GM23338 (cell line): ENCODE data around the gene FOXQ1.
"Not testable (repeated sequence)": the region's sequence is repeated elsewhere in the genome, so short reads cannot be mapped to it uniquely, and the experiment has no call there.

Experiments used
- CREB1 ChIP-seq: fragments of 250-450 bp; sonication (Bioruptor Pico); IDR thresholded peaks from 2 replicates; pipeline ENCODE4 v1.5.0; 2020; ENCODE audit warnings: low read depth, mild to moderate bottlenecking, moderate library complexity
- CTCF ChIP-seq, 2 experiments: fragments of 200-600 bp in 1 of 2; sonication (generic) in 1 of 2; conservative IDR thresholded peaks; 2 replicates each; pipeline versions ENCODE4 v1.5.1 to v1.6.1; 2016 to 2017; ENCODE audit warnings: antibody characterized with exemption in 2 of 2, low read depth in 2 of 2, mild to moderate bottlenecking in 2 of 2, moderate library complexity in 1 of 2
- ETS1 ChIP-seq: IDR thresholded peaks from 2 replicates; pipeline ENCODE4 v1.6.1; 2016; ENCODE audit warnings: antibody characterized with exemption
- EZH2 ChIP-seq: fragments of 200-600 bp; sonication (generic); IDR thresholded peaks from one replicate; pipeline ENCODE4 v1.8.0; 2017; ENCODE audit warnings: antibody characterized with exemption, mild to moderate bottlenecking, low read depth; ENCODE audit not compliant: unreplicated experiment
- EZH2phosphoT487 ChIP-seq: fragments of 200-600 bp; sonication (generic); IDR thresholded peaks from one replicate; pipeline ENCODE4 v1.8.1; 2018; ENCODE audit warnings: antibody characterized with exemption; ENCODE audit not compliant: unreplicated experiment
- JUNB ChIP-seq: IDR thresholded peaks from one replicate; pipeline ENCODE4 v1.6.1; 2016; ENCODE audit warnings: antibody characterized with exemption; ENCODE audit not compliant: unreplicated experiment
- NANOG ChIP-seq: IDR thresholded peaks from 2 replicates; pipeline ENCODE4 v1.6.1; 2016; ENCODE audit warnings: antibody characterized with exemption, borderline replicate concordance
- POLR2AphosphoS5 ChIP-seq: IDR thresholded peaks from 2 replicates; pipeline ENCODE4 v1.6.1; 2016; ENCODE audit warnings: antibody characterized with exemption, low read depth
- REST ChIP-seq: IDR thresholded peaks from one replicate; pipeline ENCODE4 v1.6.1; 2018; ENCODE audit warnings: antibody characterized with exemption; ENCODE audit not compliant: unreplicated experiment
- ZNF114 ChIP-seq: fragments of 250-450 bp; sonication (Bioruptor Pico); IDR thresholded peaks from 2 replicates; pipeline ENCODE4 v1.5.0; 2020; ENCODE audit warnings: mild to moderate bottlenecking, moderate library complexity
- ZNF331 ChIP-seq: fragments of 250-450 bp; sonication (Bioruptor Pico); IDR thresholded peaks from 2 replicates; pipeline ENCODE4 v1.5.0; 2020; ENCODE audit warnings: low read depth, mild to moderate bottlenecking, moderate library complexity
- ZNF462 ChIP-seq: fragments of 250-450 bp; sonication (Bioruptor Pico); IDR thresholded peaks from 2 replicates; pipeline ENCODE4 v1.5.0; 2020; ENCODE audit warnings: mild to moderate bottlenecking, moderate library complexity

GRCh38 chr6:1355068-1355467, 43.2 kb downstream of the FOXQ1 start:
- TF ChIP-seq CTCF (conservative IDR thresholded peaks at IDR 0.05; ENCODE audit: low read depth in 2 of 2); EZH2phosphoT487; EZH2; REST; POLR2AphosphoS5; ETS1; CREB1; ZNF462 (CRISPR knock-in tag); JUNB; ZNF114; NANOG; ZNF331 (CRISPR knock-in tag): not testable (repeated sequence)
